ENCODE results near the gene ADRA2A.

Gene ADRA2A

DNA sequence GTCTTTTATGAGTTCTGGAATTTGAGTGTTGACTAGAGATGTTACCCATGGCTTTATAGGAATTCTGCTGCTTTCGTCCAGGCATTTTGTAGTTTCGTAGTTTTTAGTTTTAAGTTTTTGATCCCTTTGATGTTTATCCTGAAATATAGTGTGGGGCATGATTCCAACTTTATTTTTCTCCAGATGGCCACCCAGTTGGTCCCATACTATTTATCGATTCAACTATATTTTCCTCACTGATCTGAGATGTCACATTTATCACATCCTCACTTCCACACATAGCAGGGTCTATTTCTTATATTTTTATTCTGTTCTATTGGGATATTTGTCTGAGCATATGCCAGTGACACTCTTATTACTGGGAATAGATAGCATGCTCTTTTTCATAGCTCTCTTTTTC lies 33.9 kb downstream of the ADRA2A start:
- DNase-seq (ENCODE audit: low read depth), result no peak

DNA sequence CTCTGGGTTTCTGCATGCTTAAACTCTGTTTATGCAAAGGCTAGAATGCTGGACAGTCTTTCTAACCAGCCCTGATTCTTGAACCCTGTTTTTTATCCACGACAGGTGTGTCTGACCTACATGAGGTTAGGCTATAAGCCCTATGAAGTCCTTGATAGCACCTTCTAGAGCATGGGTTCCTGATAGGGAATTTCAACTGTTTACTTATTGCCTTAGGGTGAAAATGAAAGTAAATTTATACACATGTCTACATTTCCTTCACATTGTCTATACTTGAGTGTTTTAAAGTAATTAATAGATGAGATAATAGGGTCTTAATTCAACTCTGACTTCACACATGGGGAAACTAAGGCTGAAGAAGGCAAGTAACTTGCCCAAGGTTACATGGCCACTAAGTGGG lies 35.5 kb downstream of the ADRA2A start:
- DNase-seq (ENCODE audit: low read depth), result no peak

DNA sequence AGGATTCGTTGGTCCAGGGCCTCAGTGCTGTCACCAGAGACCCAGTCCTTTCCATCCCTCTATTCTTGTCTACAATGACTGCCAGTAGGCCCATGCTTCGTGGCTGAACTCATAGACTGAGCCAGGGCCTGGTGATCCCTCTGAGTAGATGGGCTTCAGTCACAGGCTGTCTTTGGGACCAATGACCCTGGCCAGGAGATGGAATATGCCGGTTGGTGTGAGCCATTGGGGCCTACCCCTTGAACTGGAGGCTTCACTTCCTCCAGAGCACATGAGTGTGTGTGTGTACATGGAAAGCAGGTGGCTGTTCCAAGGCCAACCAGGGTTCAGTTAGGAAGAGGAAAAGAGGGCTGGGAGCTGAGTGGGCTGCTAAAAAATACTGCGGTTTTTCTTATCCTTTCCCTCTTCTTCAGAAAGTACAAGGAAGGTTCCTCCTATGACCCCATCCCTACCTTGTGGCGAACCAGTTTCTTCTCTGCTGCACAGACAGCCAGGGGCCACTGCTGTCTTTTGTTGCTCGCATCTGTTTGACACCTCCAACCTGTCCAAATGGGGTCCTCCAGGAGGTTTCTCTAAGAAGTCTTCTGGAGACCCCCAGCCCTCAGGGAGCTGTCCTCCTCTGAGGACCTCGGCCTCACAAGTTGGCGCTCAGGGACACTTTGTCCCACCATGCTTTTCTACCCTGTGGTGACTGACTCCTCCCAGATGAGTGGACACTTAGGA lies 36.6 kb downstream of the ADRA2A start:
- no peak for DNase-seq (ENCODE audit: low read depth)

DNA sequence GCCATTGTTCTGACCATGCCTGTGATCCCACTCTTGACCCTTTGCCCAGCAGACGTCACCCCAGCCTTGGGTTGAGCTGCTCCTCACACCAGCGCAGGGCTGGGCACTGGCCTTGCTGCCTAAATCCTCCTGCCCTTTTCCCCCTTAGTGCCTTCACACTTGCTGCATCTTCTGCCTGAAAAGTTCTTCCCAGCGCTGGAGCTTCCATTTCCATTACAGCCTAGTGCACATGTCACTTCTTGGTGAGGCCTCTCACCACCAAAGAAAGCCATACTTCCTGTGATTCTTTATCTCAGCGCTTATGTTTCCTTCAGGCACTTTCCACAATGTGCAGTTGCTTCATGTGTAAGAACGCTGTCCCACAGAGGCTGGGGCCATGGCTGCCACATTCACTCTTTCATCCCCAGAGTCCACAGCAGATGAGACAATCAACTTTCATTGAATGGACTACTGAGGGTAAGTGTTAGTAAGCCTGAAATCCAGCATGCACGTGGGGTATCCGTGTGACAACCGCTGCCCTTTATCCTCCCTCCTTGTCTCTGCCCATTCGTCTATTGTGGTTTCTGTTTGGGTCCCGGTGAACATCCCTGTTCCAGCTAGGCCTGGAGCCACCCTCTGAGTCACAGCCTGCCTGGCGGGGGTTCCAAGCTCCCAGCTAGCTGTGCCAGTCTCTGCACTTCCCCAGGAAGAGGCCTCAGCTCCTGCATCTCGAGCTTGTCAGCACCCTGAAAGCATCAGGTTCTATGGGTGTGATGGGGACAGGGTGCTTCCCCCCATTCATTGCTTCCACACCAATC lies 37.3 kb downstream of the ADRA2A start:
- DNase-seq (ENCODE audit: low read depth), result no peak

DNA sequence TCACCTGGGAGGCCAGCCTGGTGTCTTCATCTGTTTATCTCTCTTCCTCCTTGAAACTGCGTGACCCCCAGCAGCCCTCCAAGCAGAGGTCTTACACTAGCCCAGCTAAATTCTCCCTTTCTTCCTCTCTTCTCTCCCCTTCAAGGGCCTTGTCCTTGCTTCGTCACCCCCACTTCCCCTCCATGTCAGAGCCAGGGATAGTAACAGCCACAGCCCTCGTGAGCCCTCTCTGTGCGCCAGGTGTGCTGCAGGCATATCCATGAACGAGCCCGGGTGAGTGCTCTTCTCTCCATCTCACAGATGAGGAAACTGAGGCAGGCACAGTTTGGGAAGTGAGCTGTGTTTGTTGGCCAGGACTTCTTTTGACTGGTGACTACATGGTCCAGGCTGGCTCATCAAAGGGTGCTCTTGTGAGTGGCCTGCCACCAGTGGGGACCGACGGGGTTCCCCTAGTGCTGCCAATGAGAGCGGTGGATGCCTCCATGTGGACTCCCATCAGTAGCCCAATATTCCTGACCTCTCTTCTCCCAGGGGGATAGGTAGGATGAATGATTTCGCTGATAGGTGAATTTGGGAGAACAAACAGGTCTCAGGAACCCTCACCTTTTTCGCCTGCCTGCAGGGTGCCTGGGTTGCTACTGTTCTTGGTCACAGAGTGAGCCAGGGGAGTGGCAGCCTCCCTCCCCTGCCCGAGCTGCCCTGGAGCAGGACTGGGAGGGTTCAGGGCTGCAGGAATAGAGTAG lies 38.1 kb downstream of the ADRA2A start:
- no peak for DNase-seq (ENCODE audit: low read depth)

DNA sequence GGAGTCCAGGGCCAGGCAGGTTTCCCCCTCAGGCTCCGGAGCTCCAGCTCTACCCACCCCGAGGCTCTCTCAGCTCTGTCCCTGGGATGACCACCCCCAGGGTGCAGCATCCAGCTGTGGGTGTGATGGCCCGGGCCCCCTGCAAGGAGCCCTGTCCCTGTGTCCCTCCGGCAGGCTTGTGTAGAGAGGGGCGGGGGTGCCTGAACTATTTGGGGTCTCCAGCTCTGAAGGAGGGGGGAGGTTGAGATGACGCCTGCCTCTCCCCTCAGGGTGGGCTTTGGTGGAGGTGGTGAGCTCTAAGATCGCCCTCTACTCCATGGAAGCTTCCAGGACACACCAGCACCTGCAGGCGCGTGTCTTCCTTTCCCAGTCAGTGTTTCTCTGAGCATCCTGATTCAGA lies 39.4 kb downstream of the ADRA2A start:
- no peak for DNase-seq (ENCODE audit: low read depth)

DNA sequence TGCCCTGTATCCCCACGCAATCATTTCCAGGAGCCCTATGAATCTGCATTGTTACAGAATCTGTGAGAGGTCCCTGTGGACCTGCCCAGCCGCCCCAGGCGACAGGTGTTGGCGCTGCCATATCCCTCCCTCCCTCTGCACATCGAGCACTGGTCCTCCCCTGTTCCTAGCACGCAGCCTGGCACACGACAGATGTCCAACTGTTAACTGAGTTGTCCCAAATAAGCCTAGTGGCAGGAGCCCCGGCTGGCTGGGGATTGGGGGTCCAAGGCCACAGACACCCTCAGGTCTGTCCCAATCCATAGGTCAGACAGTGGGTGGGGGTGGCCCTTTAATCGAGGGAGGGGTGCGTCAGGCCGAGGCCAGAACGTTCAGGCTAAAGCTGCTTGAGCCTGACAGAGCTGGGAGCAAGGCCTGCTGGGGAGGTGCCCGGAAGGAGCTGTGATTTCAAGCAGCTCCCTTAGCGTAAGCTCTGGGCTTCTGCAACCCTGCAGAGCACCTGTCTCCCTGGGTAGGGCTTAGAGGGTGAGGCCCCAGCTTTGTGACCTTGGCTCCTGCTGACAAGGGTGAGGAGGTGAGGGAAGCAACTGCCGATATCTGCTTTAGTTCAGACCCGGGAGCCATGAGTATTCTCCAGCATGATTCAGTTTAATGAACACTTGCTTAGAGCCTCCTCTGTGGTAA lies 40.1 kb downstream of the ADRA2A start:
- no peak for DNase-seq (ENCODE audit: low read depth)

DNA sequence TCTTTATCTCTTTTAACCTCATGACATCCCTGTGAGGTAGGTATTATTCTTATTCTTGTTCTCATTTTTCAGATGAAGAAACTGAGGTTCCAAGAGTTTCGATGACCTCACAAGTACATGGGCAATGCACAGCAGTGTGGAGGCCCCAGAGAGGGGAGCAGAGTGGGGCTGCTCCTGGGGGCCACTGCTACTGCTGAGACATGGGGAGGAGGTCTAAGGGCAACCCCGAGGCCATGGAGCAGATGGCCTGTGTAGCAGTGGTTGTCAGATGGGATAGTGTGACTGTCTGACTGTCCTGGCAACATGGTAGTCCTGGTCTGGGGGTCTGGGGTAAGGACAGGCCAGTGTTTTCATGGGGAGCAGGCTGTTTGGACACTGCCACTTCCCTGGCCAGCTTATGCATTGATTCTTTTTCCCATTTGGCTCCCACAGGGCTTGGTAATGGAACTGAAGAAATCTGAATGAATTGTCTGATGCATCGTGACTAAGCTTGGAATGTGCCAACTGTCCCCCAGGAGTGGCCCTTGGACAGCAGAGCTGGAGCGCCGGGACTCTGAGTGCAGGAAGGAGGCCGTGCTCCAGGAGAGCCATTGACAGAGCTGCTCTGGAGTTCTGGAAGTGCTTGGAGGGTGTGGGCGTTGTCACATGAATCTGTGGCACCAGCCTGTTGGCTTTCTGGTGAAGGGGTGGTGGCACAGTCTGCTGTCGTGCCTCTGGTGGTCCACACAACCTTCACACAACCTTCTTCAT lies 40.9 kb downstream of the ADRA2A start:
- no peak for DNase-seq (ENCODE audit: low read depth)

DNA sequence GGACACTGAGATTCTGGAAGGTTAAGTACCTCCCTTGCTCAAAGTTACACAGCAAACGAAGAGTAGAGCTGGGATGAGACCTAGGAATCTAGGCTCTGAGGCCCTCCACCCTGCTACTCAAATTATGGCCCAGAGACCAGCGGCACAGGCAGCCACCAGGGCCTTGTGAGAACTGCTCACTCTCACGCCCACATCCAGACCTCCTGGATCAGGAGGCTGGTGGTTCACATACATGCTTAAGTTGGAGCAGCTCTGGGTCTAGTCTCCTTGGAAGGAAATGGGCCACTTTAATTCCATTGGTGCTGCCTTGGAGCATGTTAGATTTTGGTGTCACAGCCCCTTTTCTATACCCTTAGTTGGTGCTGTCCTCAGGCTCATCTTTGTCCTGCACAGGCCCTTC lies 41.9 kb downstream of the ADRA2A start:
- DNase-seq (ENCODE audit: low read depth), result no peak

DNA sequence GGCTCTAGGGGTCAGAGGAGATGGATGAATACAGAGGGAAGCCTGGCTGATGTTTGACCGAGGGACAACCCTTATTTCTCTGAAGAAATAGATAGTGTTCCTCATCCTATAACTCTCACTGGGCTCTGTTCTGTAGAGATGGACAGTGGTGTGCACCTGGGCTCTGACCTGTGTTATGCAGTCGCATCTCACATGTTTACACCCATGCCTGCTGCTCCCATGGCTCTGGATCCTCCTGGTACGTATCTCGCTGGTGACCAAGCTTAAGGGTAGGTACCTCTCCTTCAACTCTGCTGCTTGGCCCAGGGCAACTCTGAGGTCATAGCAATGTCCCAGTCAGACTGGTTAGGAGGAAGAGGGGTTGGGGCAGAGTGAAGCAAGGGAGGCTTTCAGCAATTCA lies 42.8 kb downstream of the ADRA2A start:
- no peak for DNase-seq (ENCODE audit: low read depth)

DNA sequence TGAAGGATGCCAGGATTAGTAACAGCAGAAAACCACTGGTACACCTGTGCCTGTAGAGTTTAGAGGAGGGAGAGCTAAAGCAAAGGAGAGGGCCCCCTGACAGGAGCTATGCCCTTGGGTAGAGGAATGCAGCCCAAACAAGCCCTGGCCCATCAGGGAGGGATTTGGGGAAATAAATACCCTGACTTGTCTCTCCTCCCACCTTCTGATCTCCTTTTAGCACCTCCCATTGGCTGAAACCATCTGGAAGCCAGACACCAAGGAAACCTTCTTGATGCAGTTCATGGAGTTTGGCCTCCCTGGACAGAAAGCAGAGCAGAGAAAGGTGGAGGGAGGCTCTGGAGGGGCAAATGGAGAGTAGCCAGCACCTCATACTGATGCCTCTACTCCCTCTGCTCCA lies 45.3 kb downstream of the ADRA2A start:
- DNase-seq (ENCODE audit: low read depth), result no peak

DNA sequence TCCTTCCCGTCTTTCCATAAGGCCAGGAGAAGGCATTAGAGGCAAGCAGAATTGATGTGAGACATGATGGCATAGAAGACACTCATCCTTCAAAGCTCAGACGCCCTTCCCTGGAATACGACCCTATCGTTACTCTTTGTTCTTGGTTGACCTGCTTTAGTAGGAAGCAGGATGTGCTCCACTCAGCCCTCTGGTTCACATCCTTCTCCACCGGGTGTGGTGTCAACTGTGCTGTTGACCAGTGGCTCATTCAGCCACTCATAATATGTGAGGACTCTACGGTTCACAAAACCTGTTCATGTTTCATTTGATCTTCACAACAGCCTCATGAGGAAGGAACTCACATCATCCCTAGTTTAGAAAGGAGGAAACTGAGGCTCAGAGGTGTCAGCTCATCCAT lies 47.1 kb downstream of the ADRA2A start:
- no peak for DNase-seq (ENCODE audit: low read depth)

DNA sequence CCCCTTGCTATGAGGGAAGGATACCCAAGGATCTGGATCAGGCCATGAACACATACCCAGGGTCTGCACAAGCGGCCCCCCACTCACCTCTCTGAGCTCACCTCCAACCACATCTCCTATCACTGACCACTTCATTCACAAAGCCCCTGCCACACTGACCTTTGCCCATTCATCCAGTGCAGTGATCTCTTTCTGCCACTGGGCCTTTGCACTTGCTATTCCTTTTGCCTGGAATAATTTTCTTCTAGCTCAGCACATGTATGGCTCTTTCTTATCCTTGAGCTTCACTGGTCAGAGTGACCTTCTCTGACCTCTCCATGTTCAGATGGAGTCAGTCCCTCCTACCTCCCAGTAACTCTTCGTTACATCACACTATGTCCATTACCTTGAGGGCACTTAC lies 48.3 kb downstream of the ADRA2A start:
- no peak for DNase-seq (ENCODE audit: low read depth)

DNA sequence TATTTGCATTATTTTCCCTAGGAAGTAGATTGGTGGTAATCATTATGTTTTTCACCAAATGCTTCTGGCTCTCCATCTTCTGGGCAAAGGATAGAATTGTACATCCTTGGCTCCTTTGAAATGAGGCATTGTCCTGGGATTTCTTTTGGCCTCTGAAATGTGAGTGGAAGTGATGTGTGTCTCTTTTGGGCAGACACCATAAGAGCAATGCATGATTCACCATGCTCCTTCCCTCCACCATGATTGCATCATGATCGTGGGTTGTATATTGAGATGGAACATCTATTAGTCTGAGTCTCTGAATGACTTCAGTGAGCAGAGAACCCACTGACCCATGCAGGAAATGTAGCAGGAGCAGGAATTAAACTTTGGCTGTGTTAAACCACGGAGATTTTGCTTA lies 49.2 kb downstream of the ADRA2A start:
- DNase-seq (ENCODE audit: low read depth), result no peak

DNA sequence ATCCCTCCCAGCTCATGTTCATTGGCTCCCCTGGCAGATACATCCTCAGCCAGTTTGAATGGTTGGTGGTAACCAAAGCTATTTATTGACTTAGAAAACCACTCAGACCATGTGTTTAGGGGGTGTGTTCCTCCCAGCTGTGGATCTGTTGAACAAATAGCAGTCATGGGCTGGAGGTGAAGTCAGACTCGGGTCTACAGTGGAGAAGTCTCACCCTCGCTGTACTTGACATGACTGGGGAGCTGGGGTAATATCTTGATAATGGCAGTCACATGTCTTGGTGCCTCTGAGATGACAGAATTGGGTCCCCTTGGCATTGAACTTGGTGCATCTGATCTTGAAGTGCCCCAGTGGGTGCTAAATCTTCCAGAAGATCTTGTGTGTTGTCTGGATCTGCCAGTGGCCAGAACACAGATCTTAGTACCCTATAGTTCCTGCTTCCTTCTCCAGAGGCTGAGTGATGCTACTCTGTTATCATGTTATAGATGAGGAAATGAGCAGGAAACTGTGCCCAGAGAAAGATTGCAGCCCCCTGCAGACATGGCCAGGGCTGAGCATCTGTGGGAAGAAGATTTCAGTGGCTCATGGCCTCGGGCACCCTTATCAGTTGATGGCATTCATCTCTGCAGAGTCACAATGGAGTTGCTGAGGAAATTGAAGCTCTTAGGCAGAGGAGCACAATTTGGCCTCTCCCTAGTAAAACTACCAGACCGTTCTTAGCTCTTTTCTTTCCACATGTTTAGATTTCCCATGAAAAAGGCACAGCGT lies 50.4 kb downstream of the ADRA2A start:
- no peak for DNase-seq (ENCODE audit: low read depth)

DNA sequence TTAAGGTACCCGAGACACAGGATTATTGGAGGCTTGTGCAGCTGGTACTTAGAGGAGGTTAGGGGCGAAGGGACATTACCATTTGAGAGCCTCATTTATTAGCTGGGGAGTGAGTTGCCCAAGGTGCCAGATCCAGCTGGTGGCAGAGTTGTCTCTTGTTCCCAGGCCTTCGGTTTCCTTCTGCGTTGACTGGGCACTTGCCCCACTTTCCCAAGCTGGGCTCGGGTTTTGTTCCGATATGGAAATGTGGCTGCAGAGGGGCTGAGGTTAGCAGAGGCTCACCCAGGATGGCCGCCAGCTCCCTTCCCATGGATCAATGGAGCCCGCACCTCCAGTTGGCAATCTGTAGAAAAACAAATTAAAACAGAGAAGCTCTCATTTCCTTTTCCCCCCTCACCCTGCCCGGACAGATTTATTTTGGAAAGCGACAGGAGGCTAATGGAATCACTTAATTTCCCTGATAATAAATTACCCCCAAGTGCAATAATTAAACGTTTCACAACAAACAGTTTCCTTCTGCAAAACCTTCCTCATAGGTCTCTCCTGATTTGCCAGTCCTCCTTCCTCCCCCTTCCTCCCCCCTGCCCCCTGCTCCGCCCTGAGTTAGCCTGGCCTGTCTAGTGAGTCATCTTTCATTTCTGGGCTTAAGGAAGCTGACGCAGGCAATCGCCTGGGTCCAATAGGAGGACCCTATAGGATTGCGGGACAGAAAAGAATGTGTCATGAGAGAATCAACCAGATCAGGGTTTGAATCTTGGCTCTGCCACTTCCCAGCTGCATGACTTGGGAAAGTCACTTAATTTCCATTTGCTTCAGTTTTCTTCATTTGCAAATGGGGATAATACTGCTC lies 51.7 kb downstream of the ADRA2A start:
- no peak for DNase-seq (ENCODE audit: low read depth)

DNA sequence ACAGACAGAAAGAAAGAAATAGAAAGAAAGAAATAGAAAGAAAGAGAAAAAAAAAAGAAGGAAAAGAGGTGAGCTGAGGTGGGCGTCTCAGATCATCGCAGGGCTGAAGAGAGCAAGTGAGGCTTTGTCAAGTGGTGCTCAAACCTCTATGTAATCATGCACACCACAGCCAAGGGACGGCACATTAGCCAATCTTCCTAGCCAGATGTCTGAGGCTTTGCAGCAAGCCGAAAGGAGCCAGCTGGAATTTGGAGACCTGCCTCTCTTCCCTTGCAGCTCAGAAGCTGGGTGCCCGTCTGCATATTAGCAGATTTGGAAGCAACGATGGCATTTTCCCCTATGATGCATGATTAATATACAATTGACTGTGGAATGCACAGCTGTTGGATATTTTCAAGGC lies 52.5 kb downstream of the ADRA2A start:
- DNase-seq (ENCODE audit: low read depth), result no peak

DNA sequence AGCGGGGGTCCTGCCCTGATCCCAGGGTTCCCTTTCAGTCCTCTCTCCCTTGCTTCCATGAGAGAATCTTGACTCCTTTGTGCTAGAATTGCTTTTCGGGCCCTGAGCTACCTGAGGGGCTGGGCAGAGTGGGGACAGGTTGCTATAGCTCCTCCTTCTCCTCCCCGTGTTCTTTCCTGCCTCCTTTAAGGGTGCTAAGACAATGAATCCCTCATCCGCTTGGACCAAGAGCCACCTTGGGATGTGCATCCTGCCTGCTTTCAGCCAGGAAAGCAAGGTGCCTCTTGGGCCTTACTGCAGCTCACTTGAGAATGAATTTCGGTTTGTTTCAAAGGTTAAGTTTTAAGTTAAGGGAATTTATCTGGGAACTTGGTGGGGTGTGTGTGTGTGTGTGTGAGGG lies 53.6 kb downstream of the ADRA2A start:
- DNase-seq (ENCODE audit: low read depth), result no peak
